Tibial artery (tissue), 4 donors: ENCODE results near the gene CD300LG.

Experiments used
- DNase-seq, 2 donors: peaks; one replicate each; pipeline ENCODE4 v3.0.0-alpha.2; 2019
- H3K27ac ChIP-seq, 2 donors: fragments of 200-600 bp; sonication (generic) in 1 of 2; 1 replicate in 1 of 2; 2 replicates in 1 of 2; pipeline ENCODE4 v1.5.1; 2018 to 2019; ENCODE audit warnings: mild to moderate bottlenecking in 1 of 2
- H3K27me3 ChIP-seq, 2 donors: fragments of 200-600 bp; sonication (generic) in 1 of 2; one replicate each; pipeline versions ENCODE4 v1.5.1 to v1.6.0; 2016 to 2019
- H3K36me3 ChIP-seq, 3 donors: fragments of 200-600 bp; sonication (generic) in 2 of 3; one replicate each; pipeline ENCODE4 v1.5.1; 2016 to 2019; ENCODE audit warnings: mild to moderate bottlenecking in 2 of 3
- H3K4me1 ChIP-seq, 4 donors: fragments of 200-600 bp; sonication (generic) in 2 of 4; 1 replicate in 3 of 4; 2 replicates in 1 of 4; pipeline ENCODE4 v1.5.1; 2016 to 2019
- H3K4me3 ChIP-seq, 2 donors: fragments of 200-600 bp; sonication (generic) in 1 of 2; 1 replicate in 1 of 2; 2 replicates in 1 of 2; pipeline ENCODE4 v1.5.1; 2018 to 2019; ENCODE audit warnings: mild to moderate bottlenecking in 2 of 2
- H3K9me3 ChIP-seq, 3 donors: fragments of 200-600 bp; sonication (generic) in 1 of 3; one replicate each; pipeline ENCODE4 v1.5.1; 2016 to 2019
- intact Hi-C: fragments of 100-400 bp; cut with DNase I; formaldehyde crosslinking; loops from one replicate; pipeline ENCODE4 v1.15.0; 2023; ENCODE audit warnings: low total_unique reads
- TF ChIP-seq, protein P1 (sequence below), 2 experiments: fragments of 200-600 bp in 1 of 2; fragments of 450-650 bp in 1 of 2; IDR thresholded peaks; one replicate each; pipeline ENCODE4 v1.5.1; 2017 to 2019; ENCODE audit warnings: antibody characterized with exemption in 2 of 2, mild to moderate bottlenecking in 1 of 2, moderate library complexity in 1 of 2

Gene CD300LG

GRCh38 chr17:43912635-43913304, 65.8 kb downstream of the CD300LG start:
- intact Hi-C loops, result no loop called here
- TF ChIP-seq, protein P1, sequence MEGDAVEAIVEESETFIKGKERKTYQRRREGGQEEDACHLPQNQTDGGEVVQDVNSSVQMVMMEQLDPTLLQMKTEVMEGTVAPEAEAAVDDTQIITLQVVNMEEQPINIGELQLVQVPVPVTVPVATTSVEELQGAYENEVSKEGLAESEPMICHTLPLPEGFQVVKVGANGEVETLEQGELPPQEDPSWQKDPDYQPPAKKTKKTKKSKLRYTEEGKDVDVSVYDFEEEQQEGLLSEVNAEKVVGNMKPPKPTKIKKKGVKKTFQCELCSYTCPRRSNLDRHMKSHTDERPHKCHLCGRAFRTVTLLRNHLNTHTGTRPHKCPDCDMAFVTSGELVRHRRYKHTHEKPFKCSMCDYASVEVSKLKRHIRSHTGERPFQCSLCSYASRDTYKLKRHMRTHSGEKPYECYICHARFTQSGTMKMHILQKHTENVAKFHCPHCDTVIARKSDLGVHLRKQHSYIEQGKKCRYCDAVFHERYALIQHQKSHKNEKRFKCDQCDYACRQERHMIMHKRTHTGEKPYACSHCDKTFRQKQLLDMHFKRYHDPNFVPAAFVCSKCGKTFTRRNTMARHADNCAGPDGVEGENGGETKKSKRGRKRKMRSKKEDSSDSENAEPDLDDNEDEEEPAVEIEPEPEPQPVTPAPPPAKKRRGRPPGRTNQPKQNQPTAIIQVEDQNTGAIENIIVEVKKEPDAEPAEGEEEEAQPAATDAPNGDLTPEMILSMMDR (IDR thresholded peaks at IDR 0.05), result no peak
- no peak for DNase-seq
- Histone ChIP-seq H3K36me3 (no peaks in the 10 kb centered on the region), H3K9me3 (no peaks in the 10 kb centered on the region), H3K27me3 (peaks cover 0 to 22% of the 10 kb centered on the region in 2 donors), H3K4me1 (peaks cover 0 to 18% (median 10%) of the 10 kb centered on the region in 4 donors), H3K4me3 (no peak overlapping the region), H3K27ac (no peak overlapping the region)
